ENCODE data around the gene DOCK3. TPM values are rescaled to one million over a fixed set of nuclear protein-coding genes. Genes with fewer than 3 reads are reported as not detected.
"Not testable (repeated sequence)": the region's sequence is repeated elsewhere in the genome, so short reads cannot be mapped to it uniquely, and the experiment has no call there.

Gene DOCK3
- total RNA-seq, 1 experiment from 2014 or later, result 0.14 TPM

DNA sequence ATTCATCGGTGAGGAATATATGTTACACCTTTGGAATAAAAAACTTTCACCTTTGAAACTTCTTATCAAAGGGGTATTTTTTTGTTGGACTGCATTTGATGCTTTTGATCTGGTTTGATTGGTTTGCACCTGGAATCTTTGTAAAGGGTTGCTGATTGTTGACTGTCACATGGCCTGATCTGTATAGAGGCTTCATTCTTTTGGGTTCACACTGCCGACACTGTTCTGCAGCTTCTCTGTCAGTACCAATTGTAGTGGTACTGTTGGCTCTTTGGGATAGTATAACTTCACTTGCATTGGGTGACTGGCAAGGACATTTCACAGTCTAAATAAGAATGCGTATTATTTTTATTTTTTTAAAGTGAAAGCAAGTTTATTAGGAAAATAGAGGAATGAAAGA lies 155.7 kb downstream of the DOCK3 start:
- no peak overlapping the region for H3K27ac Mint-ChIP-seq (ENCODE audit: low read depth, unreplicated experiment)
- no peak overlapping the region for H3K4me3 Mint-ChIP-seq (ENCODE audit: unreplicated experiment)
- CTCF ChIA-PET, result interaction anchor here (0.6 kb wide), 1 partner anchor 571 kb away, joined by 3 read pairs; no protein-coding TSS in a partner anchor
- no TSS peak for BruUV-seq (replicated peaks)
- TF ChIP-seq, protein P1, sequence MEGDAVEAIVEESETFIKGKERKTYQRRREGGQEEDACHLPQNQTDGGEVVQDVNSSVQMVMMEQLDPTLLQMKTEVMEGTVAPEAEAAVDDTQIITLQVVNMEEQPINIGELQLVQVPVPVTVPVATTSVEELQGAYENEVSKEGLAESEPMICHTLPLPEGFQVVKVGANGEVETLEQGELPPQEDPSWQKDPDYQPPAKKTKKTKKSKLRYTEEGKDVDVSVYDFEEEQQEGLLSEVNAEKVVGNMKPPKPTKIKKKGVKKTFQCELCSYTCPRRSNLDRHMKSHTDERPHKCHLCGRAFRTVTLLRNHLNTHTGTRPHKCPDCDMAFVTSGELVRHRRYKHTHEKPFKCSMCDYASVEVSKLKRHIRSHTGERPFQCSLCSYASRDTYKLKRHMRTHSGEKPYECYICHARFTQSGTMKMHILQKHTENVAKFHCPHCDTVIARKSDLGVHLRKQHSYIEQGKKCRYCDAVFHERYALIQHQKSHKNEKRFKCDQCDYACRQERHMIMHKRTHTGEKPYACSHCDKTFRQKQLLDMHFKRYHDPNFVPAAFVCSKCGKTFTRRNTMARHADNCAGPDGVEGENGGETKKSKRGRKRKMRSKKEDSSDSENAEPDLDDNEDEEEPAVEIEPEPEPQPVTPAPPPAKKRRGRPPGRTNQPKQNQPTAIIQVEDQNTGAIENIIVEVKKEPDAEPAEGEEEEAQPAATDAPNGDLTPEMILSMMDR (IDR thresholded peaks at IDR 0.05; ENCODE audit: unreplicated experiment), result no peak
- POLR2A ChIA-PET, result no interaction called here
- intact Hi-C loops (cut with micrococcal nuclease), result no loop called here
- H3K4me1 Mint-ChIP-seq (ENCODE audit: insufficient read depth, unreplicated experiment), result no peaks in the 10 kb centered on the region
- DNase-seq (ENCODE audit: unreplicated experiment), result no peak
- H3K36me3 Mint-ChIP-seq (ENCODE audit: insufficient read depth, unreplicated experiment), result no peaks in the 10 kb centered on the region
- peaks cover 17% of the 10 kb centered on the region for H3K27me3 Mint-ChIP-seq (ENCODE audit: insufficient read depth, unreplicated experiment)
- no peaks in the 10 kb centered on the region for H3K9me3 Mint-ChIP-seq (ENCODE audit: unreplicated experiment)

GRCh38 chr3:50831009-50831408 lies 156.3 kb downstream of the DOCK3 start:
- POLR2A ChIA-PET; BruUV-seq (replicated peaks); H3K36me3 Mint-ChIP-seq (ENCODE audit: insufficient read depth, unreplicated experiment); CTCF ChIA-PET; DNase-seq (ENCODE audit: unreplicated experiment); H3K27ac Mint-ChIP-seq (ENCODE audit: low read depth, unreplicated experiment); H3K4me3 Mint-ChIP-seq (ENCODE audit: unreplicated experiment); H3K9me3 Mint-ChIP-seq (ENCODE audit: unreplicated experiment); H3K4me1 Mint-ChIP-seq (ENCODE audit: insufficient read depth, unreplicated experiment); intact Hi-C loops (cut with micrococcal nuclease): not testable (repeated sequence)
- H3K27me3 Mint-ChIP-seq (ENCODE audit: insufficient read depth, unreplicated experiment), result peaks cover 13% of the 10 kb centered on the region

- POLR2A ChIA-PET, result no interaction called here
- Mint-ChIP-seq H3K27me3 (ENCODE audit: insufficient read depth, unreplicated experiment) (peaks cover 31% of the 10 kb centered on the region), H3K4me1 (ENCODE audit: insufficient read depth, unreplicated experiment) (no peaks in the 10 kb centered on the region), H3K27ac (ENCODE audit: low read depth, unreplicated experiment) (no peak overlapping the region), H3K36me3 (ENCODE audit: insufficient read depth, unreplicated experiment) (no peaks in the 10 kb centered on the region), H3K9me3 (ENCODE audit: unreplicated experiment) (no peaks in the 10 kb centered on the region), H3K4me3 (ENCODE audit: unreplicated experiment) (no peak overlapping the region)
- TF ChIP-seq, protein P1 (IDR thresholded peaks at IDR 0.05; ENCODE audit: unreplicated experiment), result no peak
- DNase-seq (ENCODE audit: unreplicated experiment), result no peak
- CTCF ChIA-PET, result interaction anchor here (0.9 kb wide), 1 partner anchor 530 kb away, joined by 3 read pairs; no protein-coding TSS in a partner anchor
- no TSS peak for BruUV-seq (replicated peaks)
- intact Hi-C loops (cut with micrococcal nuclease), result no loop called here
These were observed 166.3 kb downstream of the DOCK3 start for GRCh38 chr3:50840983-50841489.

- DNase-seq (ENCODE audit: unreplicated experiment), result no peak
- Mint-ChIP-seq H3K27me3 (ENCODE audit: insufficient read depth, unreplicated experiment) (no peaks in the 10 kb centered on the region), H3K4me3 (ENCODE audit: unreplicated experiment) (no peak overlapping the region), H3K27ac (ENCODE audit: low read depth, unreplicated experiment) (no peak overlapping the region), H3K36me3 (ENCODE audit: insufficient read depth, unreplicated experiment) (peaks cover 5% of the 10 kb centered on the region), H3K4me1 (ENCODE audit: insufficient read depth, unreplicated experiment) (peaks cover 5% of the 10 kb centered on the region), H3K9me3 (ENCODE audit: unreplicated experiment) (peaks cover 6% of the 10 kb centered on the region)
- TF ChIP-seq, protein P1 (IDR thresholded peaks at IDR 0.05; ENCODE audit: unreplicated experiment), result no peak
- POLR2A ChIA-PET, result interaction anchor here (0.6 kb wide), 1 partner anchor 10 kb away, joined by 3 read pairs; no protein-coding TSS in a partner anchor
- intact Hi-C loops (cut with micrococcal nuclease), result no loop called here
- CTCF ChIA-PET, result interaction anchor here (0.6 kb wide), 1 partner anchor 237 kb away, joined by 3 read pairs; the partner anchor contains the start of gene CISH
- BruUV-seq (replicated peaks), result no TSS peak
These were observed 173.6 kb downstream of the DOCK3 start for GRCh38 chr3:50848308-50848707.
